NCI-H2196 (cell line): Measurements from ENCODE around the gene CSHL1.
"Not testable (repeated sequence)": the region's sequence is repeated elsewhere in the genome, so short reads cannot be mapped to it uniquely, and the experiment has no call there.

Source experiments
- DNase-seq: peaks from one replicate; lab custom pipeline; 2025; ENCODE audit not compliant: unreplicated experiment; lab: John Stamatoyannopoulos, UW

Gene CSHL1

DNA sequence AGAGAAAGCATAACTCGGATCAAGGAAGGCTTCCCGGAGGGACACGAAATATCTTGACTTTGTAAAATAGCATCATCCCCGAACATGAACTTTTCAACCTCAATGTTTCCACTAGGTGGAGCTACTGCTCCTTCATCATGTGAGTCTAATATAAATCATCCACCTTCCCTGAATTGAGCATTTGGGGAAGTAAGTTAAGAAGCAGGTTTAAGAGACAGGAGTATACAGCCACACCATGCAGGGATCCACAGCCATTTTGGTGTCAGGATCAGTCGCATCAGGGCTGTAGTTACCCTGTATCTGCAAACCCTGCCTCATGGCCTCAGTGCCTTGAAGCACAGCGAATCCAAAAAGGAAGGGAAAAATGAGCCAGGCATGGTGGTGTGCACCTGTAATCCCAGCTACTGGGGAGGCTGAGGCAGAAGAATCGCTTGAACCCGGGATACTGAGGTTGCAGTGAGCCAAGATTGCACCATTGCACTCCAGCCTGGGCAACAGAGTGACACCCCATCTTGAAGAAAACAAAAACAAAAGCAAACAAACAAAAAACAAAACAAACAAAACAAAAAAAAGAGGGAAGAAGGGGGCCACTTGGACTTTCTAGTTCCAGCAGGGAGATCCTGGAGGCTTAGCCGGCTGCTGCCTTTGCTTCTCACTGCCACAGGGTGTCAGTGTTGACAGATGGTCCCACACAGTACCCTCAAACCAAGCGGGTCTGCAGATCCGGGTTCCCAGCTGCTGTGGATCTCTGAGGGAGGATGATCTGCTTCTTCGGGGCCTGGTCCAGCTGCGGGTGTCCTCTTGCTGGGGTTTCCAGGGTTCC lies 21.8 kb downstream of the CSHL1 start:
- peak; percentile 44 for DNase-seq

DNA sequence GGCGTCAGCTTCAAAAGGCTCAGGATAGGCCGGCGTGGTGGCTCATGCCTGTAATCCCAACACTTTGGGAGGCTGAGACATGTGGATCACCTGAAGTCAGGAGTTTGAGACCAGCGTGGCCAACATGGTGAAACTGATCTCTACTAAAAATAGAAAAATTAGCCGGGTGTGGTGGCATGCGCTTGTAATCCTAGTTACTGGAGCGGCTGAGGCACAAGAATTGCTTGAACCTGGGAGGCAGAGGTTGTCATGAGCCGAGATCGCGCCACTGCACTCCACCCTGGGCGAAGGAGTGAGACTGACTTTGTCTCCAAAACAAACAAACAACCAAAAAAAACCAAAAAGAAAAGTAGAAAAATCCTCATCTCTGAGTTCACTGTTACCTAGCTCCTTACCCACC lies 25.9 kb downstream of the CSHL1 start:
- not testable (repeated sequence) for DNase-seq

- not testable (repeated sequence) for DNase-seq
Observed at GRCh38 chr17:63882626-63883126, 28.4 kb downstream of the CSHL1 start.

GRCh38 chr17:63881935-63882601 lies 29.0 kb downstream of the CSHL1 start, which contains the start of gene GH2:
TSS of gene GH2 (minus strand) at chr17:63881944. CDS start at chr17:63881801, 143 bp downstream.
- peak; percentile 43 for DNase-seq

- DNase-seq: not testable (repeated sequence)
Observed at GRCh38 chr17:63881337-63881736, 29.7 kb downstream of the CSHL1 start.

GRCh38 chr17:63880706-63881105 lies 30.4 kb downstream of the CSHL1 start:
- DNase-seq: no peak

DNA sequence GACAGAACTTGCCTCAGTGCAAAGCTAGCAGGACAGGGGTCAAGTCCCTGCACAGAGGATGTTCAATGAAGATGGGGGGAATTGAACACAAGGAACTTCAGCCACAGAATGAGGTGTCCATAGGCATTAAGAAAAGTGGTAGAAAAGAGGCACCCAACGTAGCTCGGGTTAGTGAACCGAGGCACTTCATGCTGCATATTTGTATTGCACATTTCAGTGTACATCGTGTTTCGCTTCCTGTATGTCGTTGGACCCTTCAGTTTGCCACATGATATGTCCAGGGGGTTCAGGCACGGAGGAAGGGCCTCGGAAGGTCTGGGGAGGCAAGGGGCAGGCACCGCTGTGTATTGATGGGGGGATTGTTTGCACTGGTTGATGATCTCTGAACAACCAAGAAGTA lies 32.6 kb downstream of the CSHL1 start:
- not testable (repeated sequence) for DNase-seq

DNA sequence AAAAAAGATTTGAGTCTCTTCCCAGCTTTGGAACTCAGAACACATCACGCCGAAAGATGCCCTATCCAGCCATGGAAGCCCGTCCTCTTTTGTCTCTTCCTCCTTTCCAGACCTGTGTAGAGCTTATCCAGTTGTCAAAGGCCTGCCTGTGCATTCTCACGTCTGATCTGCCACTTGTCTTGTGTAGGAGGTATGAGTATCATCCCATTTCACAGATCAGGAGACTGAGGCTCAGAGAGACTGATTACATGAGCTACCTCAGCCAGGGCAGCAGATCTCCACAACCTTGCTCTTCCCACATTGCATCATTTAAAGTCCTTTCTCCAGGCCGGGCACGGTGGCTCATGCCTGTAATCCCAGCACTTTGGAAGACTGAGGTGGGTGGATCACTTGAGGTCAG lies 36.4 kb downstream of the CSHL1 start:
- DNase-seq: not testable (repeated sequence)

GRCh38 chr17:63874061-63874626 lies 36.9 kb downstream of the CSHL1 start:
- not testable (repeated sequence) for DNase-seq

DNA sequence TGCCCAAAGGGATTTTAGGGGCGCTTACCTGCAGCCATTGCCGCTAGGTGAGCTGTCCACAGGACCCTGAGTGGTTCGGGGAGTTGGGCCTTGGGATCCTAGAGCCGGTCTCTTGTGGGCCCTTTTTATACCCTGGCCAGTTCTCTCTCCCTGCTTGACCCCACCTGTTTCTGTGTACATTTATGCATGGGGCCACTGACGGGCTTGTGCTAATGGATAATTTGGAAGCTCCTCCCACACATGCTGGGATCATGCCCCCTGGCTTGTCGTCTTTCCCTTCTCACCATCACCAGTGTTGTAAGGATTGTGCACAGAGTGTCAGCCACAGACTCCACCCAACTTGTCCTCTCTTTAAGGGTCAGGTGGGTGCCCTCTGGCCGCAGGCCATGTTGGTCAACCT lies 37.5 kb downstream of the CSHL1 start, which contains the start of gene CSH2:
TSS of gene CSH2 (minus strand) at position 101 of the 400 bp plus-strand sequence. CDS start at position 38, 63 bp downstream.
- not testable (repeated sequence) for DNase-seq

DNA sequence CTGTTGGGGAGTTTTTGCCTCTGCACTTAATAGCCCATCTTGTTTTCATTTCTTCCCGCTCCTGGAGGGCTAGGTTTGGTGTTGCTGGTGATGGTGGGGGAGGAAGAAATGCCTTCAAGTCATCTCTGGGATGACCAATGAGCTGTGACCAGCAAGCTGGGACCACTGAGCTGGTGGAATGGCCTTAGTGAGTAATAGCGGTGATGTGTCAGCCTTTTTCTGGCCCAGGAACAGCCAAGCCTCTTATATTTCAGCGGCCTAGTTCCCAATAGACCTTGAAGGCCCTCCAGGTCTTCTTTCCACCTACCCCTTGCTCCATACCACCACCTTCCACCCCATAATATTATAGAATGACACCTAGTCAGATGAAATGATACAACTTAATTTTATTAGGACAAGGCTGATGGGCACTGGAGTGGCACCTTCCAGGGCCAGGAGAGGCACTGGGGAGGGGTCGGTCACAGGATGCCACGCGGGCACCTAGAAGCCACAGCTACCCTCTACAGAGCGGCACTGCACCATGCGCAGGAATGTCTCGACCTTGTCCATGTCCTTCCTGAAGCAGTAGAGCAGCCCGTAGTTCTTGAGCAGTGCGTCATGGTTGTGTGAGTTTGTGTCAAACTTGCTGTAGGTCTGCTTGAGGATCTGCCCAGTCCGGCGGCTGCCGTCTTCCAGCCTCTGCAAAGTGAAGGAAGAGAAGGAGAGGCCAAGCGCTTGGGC lies 39.3 kb downstream of the CSHL1 start:
- DNase-seq: not testable (repeated sequence)

DNA sequence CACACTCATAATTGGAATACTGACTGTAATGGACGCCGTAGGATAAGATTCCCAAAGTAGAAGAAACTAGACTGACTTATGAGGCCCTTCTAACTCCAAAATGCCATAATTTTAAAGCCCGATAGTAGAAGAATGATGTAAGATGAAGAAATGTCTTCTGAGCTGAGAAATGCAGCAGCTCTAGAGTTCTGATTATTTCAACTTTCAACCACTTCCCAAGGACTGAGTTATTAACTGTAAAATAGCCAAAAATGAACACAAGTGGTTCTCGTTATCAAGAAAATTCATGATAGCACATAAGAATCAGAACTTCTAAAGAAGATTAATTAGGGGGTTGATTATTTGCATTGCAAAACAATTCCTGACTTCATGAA lies 40.8 kb downstream of the CSHL1 start:
- not testable (repeated sequence) for DNase-seq

DNA sequence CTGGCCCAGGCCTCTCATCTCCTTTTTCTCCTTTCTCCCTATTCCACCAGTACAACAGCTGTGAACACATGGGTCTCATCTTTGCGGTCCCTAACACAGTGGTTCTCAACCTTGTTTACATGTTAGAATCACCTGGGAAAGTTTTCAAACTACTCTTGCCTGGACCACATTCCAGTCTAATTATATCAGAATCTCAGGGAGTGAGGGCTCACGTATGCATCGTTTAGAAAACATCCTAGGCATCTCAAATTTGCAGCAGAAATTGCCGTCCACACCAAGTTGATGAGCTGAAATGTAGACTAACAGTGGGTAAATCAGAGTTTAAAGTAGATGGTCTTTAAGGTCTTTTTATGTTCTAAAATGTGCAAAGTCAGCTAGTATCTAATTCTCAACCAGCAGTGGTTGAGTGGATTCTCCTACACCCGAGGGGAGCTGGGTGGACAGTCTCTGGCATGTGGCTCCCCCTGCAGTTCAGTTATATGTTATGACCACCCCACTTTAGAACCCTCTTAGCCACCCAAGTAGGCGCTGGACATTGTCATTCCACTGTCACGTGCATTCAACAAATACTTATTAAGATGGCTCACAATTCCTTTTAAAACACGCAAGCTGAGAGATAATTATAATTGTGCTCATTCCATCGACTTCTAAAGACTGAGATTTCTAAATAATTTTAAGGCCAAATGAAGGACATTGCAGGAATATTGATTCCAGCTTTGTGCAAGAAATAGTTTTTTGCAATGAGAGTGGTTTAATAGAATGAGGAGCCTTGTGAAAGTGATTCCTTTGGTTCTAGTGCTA lies 41.4 kb downstream of the CSHL1 start:
- DNase-seq: not testable (repeated sequence)

- DNase-seq: not testable (repeated sequence)
Observed at GRCh38 chr17:63866625-63867024, 44.4 kb downstream of the CSHL1 start.
